Measurements from ENCODE around the gene SELENOT. TPM values are rescaled to one million over a fixed set of nuclear protein-coding genes. Genes with fewer than 3 reads are reported as not detected.

The SELENOT gene
- total and polyA plus RNA-seq, 8 donors: 62.7 to 163 (median 78.0) TPM

GRCh38 chr3:150564243-150564642, 38.9 kb upstream of the SELENOT start:
- Histone ChIP-seq H3K9me3 (no peaks in the 10 kb centered on the region), H3K27me3 (no peaks in the 10 kb centered on the region), H3K4me3 (no peak overlapping the region), H3K4me1 (no peaks in the 10 kb centered on the region), H3K36me3 (peaks cover 0 to 87% of the 10 kb centered on the region in 2 donors), H3K27ac (no peak overlapping the region)
- DNase-seq (no peak), ATAC-seq (no peak)
- intact Hi-C loops (cut with DNase I): no loop called here
- no peak for TF ChIP-seq CTCF (IDR thresholded peaks at IDR 0.05)

GRCh38 chr3:150567328-150567727, 35.8 kb upstream of the SELENOT start:
- DNase-seq (no peak), ATAC-seq (no peak)
- Histone ChIP-seq H3K27ac (no peak overlapping the region), H3K27me3 (no peaks in the 10 kb centered on the region), H3K4me3 (no peak overlapping the region), H3K36me3 (peaks cover 0 to 98% of the 10 kb centered on the region in 2 donors), H3K4me1 (no peaks in the 10 kb centered on the region), H3K9me3 (no peaks in the 10 kb centered on the region)
- no peak for TF ChIP-seq CTCF (IDR thresholded peaks at IDR 0.05)
- intact Hi-C loops (cut with DNase I): no loop called here

GRCh38 chr3:150577855-150578254, 25.3 kb upstream of the SELENOT start:
- no peak overlapping the region for H3K27ac ChIP-seq
- H3K36me3 ChIP-seq: peaks cover 0 to 90% of the 10 kb centered on the region in 2 donors
- DNase-seq (peak in 1 of 4 donors; percentile 5), ATAC-seq (no peak)
- intact Hi-C loops (cut with DNase I): no loop called here
- H3K27me3 ChIP-seq: no peaks in the 10 kb centered on the region
- no peaks in the 10 kb centered on the region for H3K4me1 ChIP-seq
- no peaks in the 10 kb centered on the region for H3K9me3 ChIP-seq
- H3K4me3 ChIP-seq: no peak overlapping the region
- no peak for TF ChIP-seq CTCF (IDR thresholded peaks at IDR 0.05)

- Histone ChIP-seq H3K4me1 (no peaks in the 10 kb centered on the region), H3K27ac (no peak overlapping the region), H3K4me3 (no peak overlapping the region), H3K36me3 (peaks cover 0 to 94% of the 10 kb centered on the region in 2 donors), H3K27me3 (no peaks in the 10 kb centered on the region), H3K9me3 (no peaks in the 10 kb centered on the region)
- TF ChIP-seq CTCF (IDR thresholded peaks at IDR 0.05): no peak
- intact Hi-C loops (cut with DNase I): no loop called here
- DNase-seq: no peak
- ATAC-seq: no peak
Measured at GRCh38 chr3:150581174-150581573, 21.9 kb upstream of the SELENOT start.

- TF ChIP-seq CTCF (IDR thresholded peaks at IDR 0.05): no peak
- intact Hi-C loops (cut with DNase I): no loop called here
- no peaks in the 10 kb centered on the region for H3K9me3 ChIP-seq
- H3K4me1 ChIP-seq: peaks cover 0 to 2% of the 10 kb centered on the region in 2 donors
- no peak for ATAC-seq
- no peak overlapping the region for H3K4me3 ChIP-seq
- peaks cover 0 to 86% of the 10 kb centered on the region in 2 donors for H3K36me3 ChIP-seq
- no peak for DNase-seq
- no peak overlapping the region for H3K27ac ChIP-seq
- no peaks in the 10 kb centered on the region for H3K27me3 ChIP-seq
Measured at GRCh38 chr3:150582620-150583019, 20.5 kb upstream of the SELENOT start.

Measured in left lung (tissue), 10 donors.